AG04449 (cell line): Measurements from ENCODE around the gene TBC1D17.
A peak's percentile ranks its signal among the peaks of the same experiment; 100 is the strongest.

ENCODE experiments used
- CTCF ChIA-PET: fragments of 350-600 bp; formaldehyde crosslinking; extraction: SDS; loops from one replicate; lab custom pipeline; 2021; ENCODE audit warnings: antibody characterized with exemption; lab: Yijun Ruan, JAX
- POLR2A ChIA-PET: fragments of 400-600, 350-600 bp; formaldehyde crosslinking; extraction: SDS; loops from one replicate; lab custom pipeline; 2020; ENCODE audit warnings: antibody characterized with exemption, inconsistent platforms; lab: Yijun Ruan, JAX
- DNase-seq: peaks from one replicate; pipeline ENCODE4 v3.0.0-alpha.2; 2010; ENCODE audit warnings: low read depth, low spot score
- H3K4me3 ChIP-seq: 2 replicates; pipeline ENCODE4 v1.5.1; 2011; ENCODE audit warnings: low read depth, mild to moderate bottlenecking, control low read depth, low read length
- TF ChIP-seq, protein P1 (sequence below): IDR thresholded peaks from one replicate; pipeline ENCODE4 v1.5.1; 2011; ENCODE audit warnings: mild to moderate bottlenecking, moderate library complexity, low read length, control low read depth, inconsistent platforms; ENCODE audit not compliant: insufficient read depth; ENCODE audit errors: missing control alignments

TBC1D17 gene

DNA sequence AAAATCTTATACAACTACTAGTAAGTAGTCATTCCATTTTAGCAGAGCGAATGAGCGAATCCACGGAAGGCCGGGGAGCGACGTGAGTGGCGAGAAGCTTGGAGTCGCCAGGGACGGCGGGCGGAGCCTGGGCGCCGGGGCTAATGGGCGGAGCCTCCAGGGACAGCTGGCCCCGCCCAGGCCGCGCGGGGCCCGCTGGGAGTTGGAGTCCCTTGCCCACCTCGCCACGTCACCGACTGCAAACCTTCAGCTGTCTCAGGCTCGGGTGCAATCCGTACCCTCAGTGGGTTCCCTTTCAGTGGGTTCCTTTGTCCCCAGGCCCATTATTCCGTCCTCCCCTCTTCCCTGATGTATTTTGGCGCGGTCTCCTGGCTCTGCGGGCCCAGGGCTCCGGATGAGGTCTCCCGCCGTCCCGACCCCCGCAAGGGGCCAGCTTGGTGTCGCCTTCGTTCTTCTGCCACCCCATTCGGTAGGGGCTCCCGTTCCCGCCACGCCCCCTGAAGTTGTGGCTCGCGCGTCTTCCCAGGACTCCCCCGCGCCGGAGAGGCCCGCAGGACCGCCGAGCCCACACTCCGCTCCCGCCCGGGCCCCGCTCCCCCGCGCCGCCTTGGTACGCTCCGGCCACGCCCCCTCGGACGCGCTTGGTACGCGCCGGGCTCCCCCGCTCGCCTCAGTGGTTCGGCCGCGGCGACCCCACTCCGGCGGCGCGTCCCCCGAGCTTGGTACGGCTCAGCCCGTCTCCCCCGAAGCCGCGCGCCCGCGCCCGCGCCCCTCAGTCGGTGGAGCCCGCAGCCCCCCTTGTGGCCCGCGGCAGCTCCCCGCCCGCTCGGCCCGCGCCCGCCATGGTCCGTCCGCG, 26.8 kb upstream of the TBC1D17 start, which contains the start of gene PTOV1:
Gene PTOV1 (plus strand): TSS at position 673 of the 856 bp plus-strand sequence.
- ChIA-PET POLR2A (interaction anchor here (0.7 to 1.6 kb wide), 10 partner anchors 11 to 155 kb away, joined by 3 to 10 read pairs (median 4); partner anchors contain the start of genes AKT1S1, MED25 and TBC1D17), CTCF (interaction anchor here (0.9 to 1.2 kb wide), 3 partner anchors 11 to 178 kb away, joined by 4 to 5 read pairs (median 4); no protein-coding TSS in a partner anchor)
- TF ChIP-seq, protein P1, sequence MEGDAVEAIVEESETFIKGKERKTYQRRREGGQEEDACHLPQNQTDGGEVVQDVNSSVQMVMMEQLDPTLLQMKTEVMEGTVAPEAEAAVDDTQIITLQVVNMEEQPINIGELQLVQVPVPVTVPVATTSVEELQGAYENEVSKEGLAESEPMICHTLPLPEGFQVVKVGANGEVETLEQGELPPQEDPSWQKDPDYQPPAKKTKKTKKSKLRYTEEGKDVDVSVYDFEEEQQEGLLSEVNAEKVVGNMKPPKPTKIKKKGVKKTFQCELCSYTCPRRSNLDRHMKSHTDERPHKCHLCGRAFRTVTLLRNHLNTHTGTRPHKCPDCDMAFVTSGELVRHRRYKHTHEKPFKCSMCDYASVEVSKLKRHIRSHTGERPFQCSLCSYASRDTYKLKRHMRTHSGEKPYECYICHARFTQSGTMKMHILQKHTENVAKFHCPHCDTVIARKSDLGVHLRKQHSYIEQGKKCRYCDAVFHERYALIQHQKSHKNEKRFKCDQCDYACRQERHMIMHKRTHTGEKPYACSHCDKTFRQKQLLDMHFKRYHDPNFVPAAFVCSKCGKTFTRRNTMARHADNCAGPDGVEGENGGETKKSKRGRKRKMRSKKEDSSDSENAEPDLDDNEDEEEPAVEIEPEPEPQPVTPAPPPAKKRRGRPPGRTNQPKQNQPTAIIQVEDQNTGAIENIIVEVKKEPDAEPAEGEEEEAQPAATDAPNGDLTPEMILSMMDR: no peak
- peak within 1 kb of the TSS; percentile 85 for H3K4me3 ChIP-seq
- DNase-seq: no peak

DNA sequence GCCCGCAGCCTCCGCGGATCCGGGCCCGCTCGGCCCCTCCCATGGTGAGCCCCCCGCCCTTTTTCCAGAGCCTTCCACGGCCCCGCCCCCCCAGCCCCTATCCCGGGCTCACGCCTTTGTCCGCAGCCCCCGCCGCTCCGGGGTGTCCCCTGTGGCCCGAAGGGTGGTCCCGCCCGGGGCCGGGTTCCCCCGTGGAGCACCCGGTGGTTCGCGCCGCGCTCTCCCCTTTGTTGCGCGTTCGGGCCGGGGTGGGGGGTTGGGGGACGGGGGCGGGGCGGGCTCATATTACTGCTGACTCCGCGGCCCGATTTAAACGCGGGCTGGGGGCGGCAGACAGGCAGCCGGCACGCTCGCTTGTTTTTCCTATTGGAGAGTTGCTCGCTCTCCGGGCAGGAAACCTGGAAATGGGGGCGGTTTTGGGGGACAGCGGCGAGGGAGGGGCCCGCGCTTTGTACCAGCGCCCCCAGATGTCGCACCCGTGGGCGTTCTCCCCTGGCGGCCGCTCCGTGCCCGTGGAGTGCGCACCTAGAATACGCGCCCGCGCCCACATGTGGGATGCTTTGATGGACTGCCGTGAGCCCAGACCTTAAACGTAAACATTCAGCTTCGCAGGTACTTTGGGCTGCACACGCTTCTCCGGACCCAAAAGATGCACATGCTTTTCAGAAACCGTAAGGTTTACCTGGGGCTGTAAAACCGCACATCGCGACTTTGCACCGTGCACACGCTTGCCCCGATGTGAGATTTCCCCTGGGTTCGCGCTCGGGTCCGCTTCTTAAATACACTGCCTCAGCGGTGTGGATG, 25.8 kb upstream of the TBC1D17 start:
- CTCF ChIA-PET: interaction anchor here (1.2 kb wide), 1 partner anchor 12 kb away, joined by 4 read pairs; no protein-coding TSS in a partner anchor
- DNase-seq: no peak
- TF ChIP-seq, protein P1: no peak
- H3K4me3 ChIP-seq: peak overlapping the region; percentile 85
- POLR2A ChIA-PET: interaction anchor here (0.8 to 1.6 kb wide), 3 partner anchors 25 to 175 kb away, joined by 3 to 5 read pairs (median 4); partner anchors contain the start of genes AKT1S1, MED25 and TBC1D17

DNA sequence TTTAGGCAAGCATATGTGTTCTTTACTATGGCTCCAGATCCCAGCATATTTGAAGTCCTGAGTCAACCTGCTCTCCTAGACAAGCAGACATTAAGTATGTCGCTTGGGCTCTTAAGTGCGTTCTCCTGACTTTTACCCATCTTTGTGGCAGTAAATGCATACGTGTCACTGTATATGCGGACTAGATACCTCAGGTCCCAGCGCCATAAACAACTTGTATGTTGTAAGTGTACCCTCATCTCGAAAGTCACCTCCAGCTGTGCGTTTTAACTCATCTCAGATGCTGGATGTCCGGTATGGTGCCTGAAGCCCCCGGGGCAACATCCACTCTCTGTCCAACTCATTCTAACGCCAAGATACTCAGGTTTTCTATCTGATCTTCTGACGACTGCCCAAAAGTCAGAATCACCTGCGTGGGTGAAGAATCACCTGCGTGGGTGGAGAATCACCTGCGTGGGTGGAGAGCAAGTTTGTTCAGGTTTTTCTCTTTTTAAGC, 24.8 kb upstream of the TBC1D17 start:
- peak overlapping the region; percentile 85 for H3K4me3 ChIP-seq
- CTCF ChIA-PET: interaction anchor here (1.0 to 1.1 kb wide), 2 partner anchors 17 to 135 kb away, joined by 3 read pairs; no protein-coding TSS in a partner anchor
- TF ChIP-seq, protein P1: no peak
- DNase-seq: no peak
- POLR2A ChIA-PET: interaction anchor here (0.8 kb wide), 1 partner anchor 176 kb away, joined by 3 read pairs; no protein-coding TSS in a partner anchor

DNA sequence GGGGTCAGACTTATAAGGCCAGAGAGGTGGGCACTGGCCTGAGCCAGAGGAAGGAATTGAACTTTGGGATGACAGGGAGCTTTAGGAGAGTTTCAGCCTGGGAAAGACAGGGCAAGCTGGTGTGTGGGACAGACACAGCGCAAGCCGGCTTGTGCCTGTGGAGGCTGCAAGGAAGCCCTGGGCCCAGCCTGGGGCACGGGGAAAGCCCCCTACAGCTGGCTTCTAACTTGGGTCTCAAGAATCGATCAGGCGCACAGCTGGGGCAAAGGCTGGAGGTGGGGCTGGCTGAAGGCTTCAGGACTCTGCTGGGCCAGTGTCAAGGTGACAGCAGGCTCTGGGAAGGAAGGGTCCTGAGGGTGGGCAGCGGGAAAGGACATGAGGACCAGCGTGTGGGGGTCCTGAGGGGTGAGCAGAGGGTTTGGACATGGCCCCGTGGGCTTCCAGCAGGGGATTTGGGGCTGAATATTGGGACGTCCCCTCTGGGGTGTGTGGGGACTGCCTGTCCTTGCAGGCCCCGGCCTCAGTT, 23.6 kb upstream of the TBC1D17 start:
- H3K4me3 ChIP-seq: no peak overlapping the region
- TF ChIP-seq, protein P1: no peak
- ChIA-PET POLR2A (interaction anchor here (0.6 to 1.7 kb wide), 5 partner anchors 12 to 136 kb away, joined by 3 to 5 read pairs (median 3); partner anchors contain the start of genes AKT1S1 and TBC1D17), CTCF (interaction anchor here (0.9 to 1.4 kb wide), 2 partner anchors 11 to 14 kb away, joined by 3 to 4 read pairs; no protein-coding TSS in a partner anchor)
- DNase-seq: no peak

DNA sequence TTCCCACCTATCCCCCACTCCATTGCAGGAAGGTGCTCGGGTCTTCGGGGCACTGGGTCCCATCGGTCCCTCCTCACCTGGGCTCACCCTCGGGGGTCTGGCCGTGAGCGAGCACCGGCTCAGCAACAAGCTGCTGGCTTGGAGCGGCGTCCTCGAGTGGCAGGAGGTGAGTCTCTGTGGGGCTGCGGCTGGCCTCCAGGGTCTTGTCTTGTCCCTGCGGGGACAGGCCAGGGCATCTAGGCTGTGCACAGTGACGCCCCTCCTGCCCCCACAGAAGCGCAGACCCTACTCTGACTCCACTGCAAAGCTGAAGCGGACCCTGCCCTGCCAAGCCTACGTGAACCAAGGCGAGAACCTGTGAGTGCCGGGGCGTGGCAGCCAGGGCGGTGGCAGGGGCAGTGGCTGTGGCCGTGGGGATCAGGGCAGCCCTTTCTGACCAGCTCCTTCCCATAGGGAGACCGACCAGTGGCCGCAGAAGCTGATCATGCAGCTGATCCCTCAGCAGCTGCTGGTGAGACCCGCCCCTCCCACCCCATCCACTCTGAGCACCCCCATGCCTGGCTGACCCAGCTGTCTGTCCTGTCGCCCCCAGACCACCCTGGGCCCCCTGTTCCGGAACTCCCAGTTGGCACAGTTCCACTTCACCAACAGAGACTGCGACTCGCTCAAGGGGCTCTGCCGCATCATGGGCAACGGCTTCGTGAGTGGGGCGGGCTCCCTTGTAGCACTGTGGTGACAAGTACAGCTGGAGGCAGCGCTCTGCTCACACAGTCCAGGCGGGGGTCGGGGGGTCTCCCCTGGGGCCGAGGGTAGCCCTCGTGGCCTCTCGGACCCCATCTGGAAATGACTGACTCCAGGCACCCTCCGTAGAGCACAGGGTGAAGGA, 22.9 kb upstream of the TBC1D17 start:
- TF ChIP-seq, protein P1: no peak
- no peak overlapping the region for H3K4me3 ChIP-seq
- DNase-seq: no peak
- POLR2A ChIA-PET: interaction anchor here (1.0 to 1.7 kb wide), 4 partner anchors 11 to 88 kb away, joined by 3 to 5 read pairs (median 4); partner anchors contain the start of genes AKT1S1 and TBC1D17
- CTCF ChIA-PET: interaction anchor here (0.9 to 1.4 kb wide), 2 partner anchors 10 to 13 kb away, joined by 3 to 4 read pairs; no protein-coding TSS in a partner anchor
